Measurements from ENCODE around the gene NPAS3. TPM values are rescaled to one million over a fixed set of nuclear protein-coding genes. Genes with fewer than 3 reads are reported as not detected.

Gene NPAS3
- total and polyA plus RNA-seq, 4 donors, result 0.07 to 0.09 (median 0.08) TPM; not detected in 1

GRCh38 chr14:33030386-33030785 is 91.7 kb downstream of the NPAS3 start:
- 84% methylated on average over 4 of the region's 4 CpGs for WGBS
- Histone ChIP-seq H3K4me3 (ENCODE audit: low read depth in 1 of 3, low read length in 3 of 3) (no peak overlapping the region), H3K9me3 (ENCODE audit: control insufficient read depth in 4 of 4, low read length in 3 of 4) (no peaks in the 10 kb centered on the region), H3K27ac (ENCODE audit: low read depth in 1 of 2, low read length in 2 of 2) (no peak overlapping the region), H3K36me3 (ENCODE audit: control insufficient read depth in 4 of 4, insufficient read depth in 3 of 4, low read depth in 1 of 4, low read length in 3 of 4) (no peaks in the 10 kb centered on the region), H3K27me3 (ENCODE audit: control insufficient read depth in 4 of 4, insufficient read depth in 4 of 4, low read length in 3 of 4) (no peaks in the 10 kb centered on the region), H3K9ac (ENCODE audit: low read depth in 1 of 2, low read length in 2 of 2) (no peak overlapping the region), H3K4me1 (ENCODE audit: control insufficient read depth in 4 of 4, insufficient read depth in 4 of 4, low read length in 3 of 4) (no peaks in the 10 kb centered on the region)
- no peak for DNase-seq (ENCODE audit: low spot score)
- TF ChIP-seq FOXA2 (IDR thresholded peaks at IDR 0.05), result no peak

- WGBS, result 80% methylated on average over 5 of the region's 5 CpGs
- TF ChIP-seq RXRA (IDR thresholded peaks at IDR 0.05) (no peak), REST (IDR thresholded peaks at IDR 0.05) (no peak), TAF1 (conservative IDR thresholded peaks at IDR 0.05) (no peak), YY1 (IDR thresholded peaks at IDR 0.05) (no peak), SP1 (IDR thresholded peaks at IDR 0.05) (no peak), HNF4A (conservative IDR thresholded peaks at IDR 0.05) (no peak), RAD21 (IDR thresholded peaks at IDR 0.05) (no peak), HNF4G (IDR thresholded peaks at IDR 0.05) (no peak), CTCF (IDR thresholded peaks at IDR 0.05; ENCODE audit: low read depth, low read length, missing input control) (no peak), ATF3 (IDR thresholded peaks at IDR 0.05) (no peak), FOXA2 (IDR thresholded peaks at IDR 0.05) (no peak), FOXA1 (IDR thresholded peaks at IDR 0.05) (no peak), EGR1 (IDR thresholded peaks at IDR 0.05; ENCODE audit: low read depth in 2 of 2) (no peak), ZBTB33 (IDR thresholded peaks at IDR 0.05) (no peak), GABPA (IDR thresholded peaks at IDR 0.05 in 1 of 2, conservative IDR thresholded peaks at IDR 0.05 in 1 of 2) (no peak), MAX (IDR thresholded peaks at IDR 0.05) (no peak)
Measured at GRCh38 chr14:33035416-33036194, 96.9 kb downstream of the NPAS3 start.

More at GRCh38 chr14:33035416-33036194, 96.9 kb downstream of the NPAS3 start:
- H3K4me1 ChIP-seq (ENCODE audit: control insufficient read depth in 4 of 4, insufficient read depth in 4 of 4, low read length in 3 of 4), result no peaks in the 10 kb centered on the region
- DNase-seq (ENCODE audit: low spot score), result no peak
- H3K36me3 ChIP-seq (ENCODE audit: control insufficient read depth in 4 of 4, insufficient read depth in 3 of 4, low read depth in 1 of 4, low read length in 3 of 4), result no peaks in the 10 kb centered on the region
- H3K27me3 ChIP-seq (ENCODE audit: control insufficient read depth in 4 of 4, insufficient read depth in 4 of 4, low read length in 3 of 4), result no peaks in the 10 kb centered on the region
- no peaks in the 10 kb centered on the region for H3K9me3 ChIP-seq (ENCODE audit: control insufficient read depth in 4 of 4, low read length in 3 of 4)
- no peak overlapping the region for H3K4me3 ChIP-seq (ENCODE audit: low read depth in 1 of 3, low read length in 3 of 3)
- H3K9ac ChIP-seq (ENCODE audit: low read depth in 1 of 2, low read length in 2 of 2), result no peak overlapping the region
- H3K27ac ChIP-seq (ENCODE audit: low read depth in 1 of 2, low read length in 2 of 2), result no peak overlapping the region

All from liver (tissue), 9 donors.